Epithelial cell of proximal tubule (primary cell): ENCODE measurements around the gene LPCAT1. TPM values are rescaled to one million over a fixed set of nuclear protein-coding genes. Genes with fewer than 3 reads are reported as not detected.
"Not testable (repeated sequence)": the region's sequence is repeated elsewhere in the genome, so short reads cannot be mapped to it uniquely, and the experiment has no call there.

ENCODE experiments used
- DNase-seq: peaks from one replicate; pipeline ENCODE4 v3.0.0-alpha.2; 2011; ENCODE audit warnings: low read depth
- H3K4me3 ChIP-seq: 2 replicates; pipeline ENCODE4 v1.5.1; 2011; ENCODE audit warnings: low read depth, mild to moderate bottlenecking, low read length
- CTCF ChIP-seq: conservative IDR thresholded peaks from 2 replicates; pipeline ENCODE4 v1.5.1; 2012; ENCODE audit warnings: low read depth, mild to moderate bottlenecking, low read length
- total RNA-seq: library from RNA; depleted of rRNA; stranded (reverse); fragments of >200 nt; gene quantifications from 2 replicates; pipeline ENCODE4 v1.2.3, GENCODE V29; 2015

LPCAT1 gene
- total RNA-seq, 1 donor from 2014 or later = 105 TPM

GRCh38 chr5:1542781-1543180 is 19.0 kb upstream of the LPCAT1 start:
- peak; percentile 85 for DNase-seq
- TF ChIP-seq CTCF = no peak
- no peak overlapping the region for H3K4me3 ChIP-seq

GRCh38 chr5:1541702-1542400 is 18.1 kb upstream of the LPCAT1 start:
- no peak for TF ChIP-seq CTCF
- H3K4me3 ChIP-seq = no peak overlapping the region
- DNase-seq = no peak

- no peak for DNase-seq
- no peak for TF ChIP-seq CTCF
- H3K4me3 ChIP-seq = no peak overlapping the region
Observed at GRCh38 chr5:1540831-1541701, 17.3 kb upstream of the LPCAT1 start.

GRCh38 chr5:1540166-1540565 is 16.4 kb upstream of the LPCAT1 start:
- H3K4me3 ChIP-seq = no peak overlapping the region
- no peak for DNase-seq
- peak; percentile 25 for TF ChIP-seq CTCF

- DNase-seq, H3K4me3 ChIP-seq: not testable (repeated sequence)
Observed at GRCh38 chr5:1539393-1540161, 15.8 kb upstream of the LPCAT1 start.

- no peak overlapping the region for H3K4me3 ChIP-seq
- TF ChIP-seq CTCF = no peak
- DNase-seq = no peak
Observed at GRCh38 chr5:1538741-1539392, 15.1 kb upstream of the LPCAT1 start.
